ENCODE data around the gene PPP1R9A.
"Not testable (repeated sequence)": the region's sequence is repeated elsewhere in the genome, so short reads cannot be mapped to it uniquely, and the experiment has no call there.

Gene PPP1R9A

DNA sequence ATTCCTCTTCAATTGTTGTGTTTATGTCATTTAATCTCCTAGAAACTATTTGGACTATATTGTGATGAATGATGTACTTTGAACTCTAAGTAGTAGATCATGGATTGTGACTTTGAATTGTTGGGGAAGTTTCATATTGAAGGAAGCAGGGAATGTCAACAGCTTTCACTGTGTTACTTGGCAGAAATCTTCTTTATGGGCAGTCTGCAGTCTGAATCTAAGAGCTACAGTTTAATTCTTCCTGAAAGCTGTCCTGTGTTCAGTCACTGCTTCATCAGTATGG lies 91.6 kb downstream of the PPP1R9A start:
- no peak overlapping the region for H3K27ac ChIP-seq
- TF ChIP-seq, protein P1, sequence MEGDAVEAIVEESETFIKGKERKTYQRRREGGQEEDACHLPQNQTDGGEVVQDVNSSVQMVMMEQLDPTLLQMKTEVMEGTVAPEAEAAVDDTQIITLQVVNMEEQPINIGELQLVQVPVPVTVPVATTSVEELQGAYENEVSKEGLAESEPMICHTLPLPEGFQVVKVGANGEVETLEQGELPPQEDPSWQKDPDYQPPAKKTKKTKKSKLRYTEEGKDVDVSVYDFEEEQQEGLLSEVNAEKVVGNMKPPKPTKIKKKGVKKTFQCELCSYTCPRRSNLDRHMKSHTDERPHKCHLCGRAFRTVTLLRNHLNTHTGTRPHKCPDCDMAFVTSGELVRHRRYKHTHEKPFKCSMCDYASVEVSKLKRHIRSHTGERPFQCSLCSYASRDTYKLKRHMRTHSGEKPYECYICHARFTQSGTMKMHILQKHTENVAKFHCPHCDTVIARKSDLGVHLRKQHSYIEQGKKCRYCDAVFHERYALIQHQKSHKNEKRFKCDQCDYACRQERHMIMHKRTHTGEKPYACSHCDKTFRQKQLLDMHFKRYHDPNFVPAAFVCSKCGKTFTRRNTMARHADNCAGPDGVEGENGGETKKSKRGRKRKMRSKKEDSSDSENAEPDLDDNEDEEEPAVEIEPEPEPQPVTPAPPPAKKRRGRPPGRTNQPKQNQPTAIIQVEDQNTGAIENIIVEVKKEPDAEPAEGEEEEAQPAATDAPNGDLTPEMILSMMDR (conservative IDR thresholded peaks at IDR 0.05): no peak

DNA sequence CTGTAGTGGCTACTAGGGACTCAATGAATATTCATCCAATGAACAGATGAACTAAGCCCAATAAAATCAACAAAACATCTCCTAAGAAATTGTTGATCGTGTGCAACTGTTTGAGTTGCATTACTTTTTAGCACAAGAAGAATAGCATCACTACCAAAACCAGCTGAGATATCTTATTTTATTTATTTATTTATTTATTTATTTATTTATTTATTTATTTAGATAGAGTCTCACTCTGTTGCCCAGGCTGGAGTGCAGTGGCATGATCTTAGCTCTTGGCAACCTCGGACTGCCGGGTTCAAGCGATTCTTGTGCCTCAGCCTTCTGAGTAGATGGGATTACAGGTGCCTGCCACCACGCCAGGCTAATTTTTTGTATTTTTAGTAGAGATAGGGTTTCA lies 92.2 kb downstream of the PPP1R9A start:
- H3K27ac ChIP-seq: not testable (repeated sequence)

DNA sequence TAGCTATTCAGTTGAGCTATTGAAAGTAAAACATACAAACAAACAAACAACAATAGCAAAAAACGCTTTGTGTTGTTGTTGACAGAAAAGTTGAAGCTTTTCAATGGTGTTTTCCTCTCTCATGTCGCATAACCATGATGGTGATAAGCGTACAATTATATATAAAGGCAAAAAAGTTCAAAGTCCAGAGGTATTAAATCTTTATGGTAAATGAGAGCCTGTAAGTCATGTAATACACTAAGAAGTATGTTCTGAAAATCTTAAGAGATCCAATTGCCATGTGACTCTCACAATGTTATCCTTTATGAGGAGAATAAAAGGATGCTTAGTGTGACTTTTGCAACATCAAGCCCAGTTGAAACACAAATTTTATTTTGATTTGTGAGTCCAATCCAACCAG lies 93.9 kb downstream of the PPP1R9A start:
- H3K27ac ChIP-seq: no peak overlapping the region
- TF ChIP-seq, protein P1 (conservative IDR thresholded peaks at IDR 0.05): no peak

DNA sequence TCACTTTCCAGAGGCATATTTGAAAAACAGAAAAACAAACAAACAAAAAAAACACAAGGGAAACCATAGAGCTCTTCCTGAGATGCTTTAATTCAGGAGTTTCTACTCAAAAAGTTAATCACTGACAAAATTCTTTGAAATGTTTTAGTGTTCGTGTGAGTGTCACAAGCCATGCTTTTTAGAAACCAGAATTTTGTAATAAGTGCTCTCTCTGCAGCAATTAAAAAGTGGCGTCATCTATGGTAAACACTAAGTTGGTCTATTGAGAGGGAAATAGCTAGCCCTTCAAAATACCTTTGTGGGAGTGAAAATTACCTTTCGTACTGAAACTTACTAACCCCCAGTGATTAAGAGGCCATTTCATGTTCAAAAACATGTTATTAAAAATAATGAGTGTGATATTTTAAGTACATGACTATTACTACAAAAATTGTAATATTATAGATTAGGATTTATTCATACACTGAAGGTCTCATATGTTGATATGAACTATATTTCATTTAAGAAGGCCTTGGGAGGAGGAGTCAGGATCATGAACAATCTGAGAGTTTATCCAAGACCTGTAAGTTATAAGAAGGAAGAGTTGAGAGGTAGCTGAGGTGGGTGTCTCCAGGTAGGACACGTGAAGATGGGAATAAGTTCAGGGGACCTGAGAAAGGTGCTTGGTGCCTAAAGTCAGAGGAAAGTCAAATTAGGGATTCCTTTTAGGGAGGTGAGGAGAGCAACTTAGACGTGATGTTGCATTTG lies 94.6 kb downstream of the PPP1R9A start:
- TF ChIP-seq, protein P1 (conservative IDR thresholded peaks at IDR 0.05): no peak
- no peak overlapping the region for H3K27ac ChIP-seq

DNA sequence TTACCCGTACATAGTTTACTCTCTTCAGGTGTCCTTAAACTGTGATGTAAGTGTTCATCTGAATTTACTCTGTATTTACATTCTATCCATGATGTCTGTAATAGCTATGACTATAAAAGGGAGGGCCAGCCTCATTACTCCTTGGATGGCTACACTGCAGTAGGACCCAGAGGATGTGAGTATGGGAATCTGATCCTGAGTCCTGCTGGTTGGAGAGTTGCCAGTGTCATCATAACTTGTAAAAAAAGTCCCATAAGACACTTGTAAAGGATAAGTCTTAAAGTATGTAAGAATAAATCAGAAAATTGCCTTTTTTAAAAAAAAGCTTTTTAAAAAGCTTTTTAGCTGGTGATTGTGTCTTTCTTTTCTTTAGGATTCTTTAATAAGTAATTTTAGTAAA lies 95.4 kb downstream of the PPP1R9A start:
- TF ChIP-seq, protein P1 (conservative IDR thresholded peaks at IDR 0.05): no peak
- no peak overlapping the region for H3K27ac ChIP-seq

DNA sequence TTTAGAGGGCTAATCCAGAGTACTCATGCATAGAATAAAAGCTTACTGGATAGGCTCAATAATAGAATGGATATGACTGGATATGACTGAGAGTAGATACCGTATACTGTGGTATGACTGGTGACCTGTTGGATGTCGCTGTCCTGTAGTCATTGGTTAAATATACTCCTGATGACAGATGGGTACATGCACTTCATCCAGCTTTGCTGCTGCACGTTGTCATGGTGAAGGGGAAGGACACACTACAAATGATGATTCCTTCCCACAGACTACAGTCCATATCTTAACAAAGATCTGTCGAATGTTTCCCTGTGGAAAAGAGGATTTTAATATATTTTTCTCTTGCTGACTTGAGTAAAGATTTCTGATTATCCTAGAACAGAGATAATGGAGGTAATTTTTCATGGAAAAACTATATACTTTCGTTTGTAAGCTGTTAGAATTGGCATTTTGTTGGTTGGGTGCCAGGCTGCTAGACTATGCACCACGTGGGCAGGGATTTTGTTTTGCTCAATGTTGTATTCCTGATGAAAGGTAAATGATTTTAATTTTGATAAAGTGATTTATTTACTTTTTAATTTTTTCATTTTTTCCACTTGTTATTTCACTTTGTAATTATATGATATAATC lies 97.3 kb downstream of the PPP1R9A start:
- TF ChIP-seq, protein P1 (conservative IDR thresholded peaks at IDR 0.05): no peak

DNA sequence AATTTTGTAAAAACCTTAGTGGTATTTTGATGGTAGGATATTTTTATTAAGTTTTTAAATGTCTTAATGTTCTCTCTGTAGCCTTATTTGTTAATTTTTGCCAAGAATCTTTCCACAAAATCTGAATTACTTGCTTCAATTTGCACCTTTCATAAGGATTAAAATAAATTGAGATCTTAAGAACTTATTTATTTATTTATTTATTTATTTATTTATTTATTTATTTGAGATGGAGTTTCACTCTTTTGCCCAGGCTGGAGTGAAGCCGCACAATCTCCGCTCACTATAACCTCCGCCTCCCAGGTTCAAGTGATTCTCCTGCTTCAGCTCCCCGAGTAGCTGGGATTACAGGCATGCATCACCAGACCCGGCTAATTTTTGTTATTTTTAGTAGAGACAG lies 98.6 kb downstream of the PPP1R9A start:
- TF ChIP-seq, protein P1 (conservative IDR thresholded peaks at IDR 0.05): no peak
- no peak overlapping the region for H3K27ac ChIP-seq

More for the DNA sequence above, 97.3 kb downstream of the PPP1R9A start:
- H3K27ac ChIP-seq: no peak overlapping the region

DNA sequence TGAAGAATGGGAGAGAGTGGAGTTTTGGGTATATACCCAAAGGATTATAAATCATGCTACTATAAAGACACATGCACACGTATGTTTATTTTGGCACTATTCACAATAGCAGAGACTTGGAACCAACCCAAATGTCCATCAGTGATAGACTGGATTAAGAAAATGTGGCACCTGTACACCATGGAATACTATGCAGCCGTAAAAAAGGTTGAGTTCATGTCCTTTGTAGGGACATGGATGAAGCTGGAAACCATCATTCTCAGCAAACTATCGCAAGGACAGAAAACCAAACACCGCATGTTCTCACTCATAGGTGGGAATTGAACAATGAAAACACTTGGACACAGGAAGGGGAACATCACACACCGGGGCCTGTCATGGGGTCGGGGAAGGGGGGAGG lies 101.4 kb downstream of the PPP1R9A start:
- not testable (repeated sequence) for H3K27ac ChIP-seq
